ENCODE measurements around the gene MKNK2.
A peak's percentile ranks its signal among the peaks of the same experiment; 100 is the strongest.

The MKNK2 gene

GRCh38 chr19:2050991-2051772 lies at the start of gene MKNK2:
Gene MKNK2 (minus strand): TSS chr19:2051244. CDS start chr19:2050851, 393 bp downstream.
- peak; percentile 95 for DNase-seq

GRCh38 chr19:2100719-2101061 lies 49.6 kb upstream of the MKNK2 start:
- DNase-seq: no peak

GRCh38 chr19:2099937-2100718 lies 49.1 kb upstream of the MKNK2 start:
- DNase-seq: no peak

GRCh38 chr19:2099054-2099501 lies 48.0 kb upstream of the MKNK2 start:
- no peak for DNase-seq

GRCh38 chr19:2097886-2098327 lies 46.9 kb upstream of the MKNK2 start:
- no peak for DNase-seq

- peak; percentile 71 for DNase-seq
Observed at GRCh38 chr19:2097203-2097885, 46.3 kb upstream of the MKNK2 start.

GRCh38 chr19:2096480-2097202 lies 45.6 kb upstream of the MKNK2 start, which contains the start of gene IZUMO4:
Gene IZUMO4 (plus strand): TSS chr19:2096915. CDS start chr19:2096946, 31 bp downstream.
- DNase-seq: peak; percentile 100

- peak; percentile 91 for DNase-seq
Observed at GRCh38 chr19:2096034-2096479, 45.0 kb upstream of the MKNK2 start, which contains the start of gene MOB3A. Gene MOB3A (minus strand): TSS chr19:2096326. CDS start chr19:2078560, 17,766 bp downstream.

GRCh38 chr19:2091926-2092525 lies 41.0 kb upstream of the MKNK2 start:
- DNase-seq: peak; percentile 31

- no peak for DNase-seq
Observed at GRCh38 chr19:2089727-2090053, 38.6 kb upstream of the MKNK2 start.

- peak; percentile 30 for DNase-seq
Observed at GRCh38 chr19:2089001-2089711, 38.1 kb upstream of the MKNK2 start.

GRCh38 chr19:2087621-2088100 lies 36.6 kb upstream of the MKNK2 start:
- peak; percentile 35 for DNase-seq

- peak; percentile 81 for DNase-seq
Observed at GRCh38 chr19:2086695-2087620, 35.9 kb upstream of the MKNK2 start.

GRCh38 chr19:2084993-2085720 lies 34.1 kb upstream of the MKNK2 start:
- DNase-seq: peak; percentile 97

- peak; percentile 79 for DNase-seq
Observed at GRCh38 chr19:2083174-2083854, 32.3 kb upstream of the MKNK2 start.

GRCh38 chr19:2081873-2082810 lies 31.1 kb upstream of the MKNK2 start:
- DNase-seq: peak; percentile 62

GRCh38 chr19:2080336-2080988 lies 29.4 kb upstream of the MKNK2 start:
- DNase-seq: no peak

All from stimulated activated CD4-positive, alpha-beta T cell treated with anti-CD3 and anti-CD28 coated beads, Interleukin-15, amount 100 ng/mL, for 24 hours (primary cell).